ENCODE data around the gene MYEF2.

Gene MYEF2

GRCh38 chr15:48101376-48101961 lies 76.6 kb downstream of the MYEF2 start:
- H3K4me3 ChIP-seq, result no peak overlapping the region
- H4K20me1 ChIP-seq, result no peaks in the 10 kb centered on the region
- peaks cover 0 to 4% (median 0%) of the 10 kb centered on the region in 10 experiments; a peak in 1 of 20 replicates for H3K4me1 ChIP-seq
- no peak overlapping the region for H3K4me2 ChIP-seq
- no peak for TF ChIP-seq Cebpa-rat (IDR thresholded peaks at IDR 0.05)
- H3K9me3 ChIP-seq (replicated peaks in 1 of 11), result no peaks in the 10 kb centered on the region
- no peak overlapping the region for H3K27ac ChIP-seq
- H3K36me3 ChIP-seq, result no peaks in the 10 kb centered on the region
- H3K9ac ChIP-seq, result no peak overlapping the region
- H3K27me3 ChIP-seq, result no peaks in the 10 kb centered on the region

DNA sequence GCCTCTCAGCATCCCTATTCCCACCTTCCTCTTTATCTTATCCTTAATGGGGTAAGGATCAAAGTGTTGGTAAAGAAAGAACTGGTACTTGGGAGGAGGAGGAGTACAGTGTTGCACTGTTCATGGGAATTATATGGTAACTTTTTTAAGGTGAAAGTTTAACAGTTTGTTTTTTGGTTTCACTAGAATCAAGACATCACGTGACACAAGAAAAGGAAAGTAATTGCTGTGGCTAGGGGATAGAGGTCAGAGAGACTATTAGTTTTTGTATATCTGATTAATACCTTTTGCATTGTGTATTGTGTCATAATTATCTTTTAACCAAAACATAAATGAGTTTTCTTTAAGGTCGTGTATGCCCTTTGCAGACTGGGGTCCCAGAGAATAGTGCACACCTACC lies 80.8 kb downstream of the MYEF2 start:
- H3K27ac ChIP-seq, result no peak overlapping the region
- H3K9me3 ChIP-seq (replicated peaks in 1 of 11), result no peaks in the 10 kb centered on the region
- no peak overlapping the region for H3K4me3 ChIP-seq
- H4K20me1 ChIP-seq, result no peaks in the 10 kb centered on the region
- no peaks in the 10 kb centered on the region for H3K27me3 ChIP-seq
- H3K9ac ChIP-seq, result no peak overlapping the region
- H3K36me3 ChIP-seq, result no peaks in the 10 kb centered on the region
- no peak for TF ChIP-seq Cebpa-rat (IDR thresholded peaks at IDR 0.05)
- H3K4me1 ChIP-seq, result no peaks in the 10 kb centered on the region
- H3K4me2 ChIP-seq, result no peak overlapping the region

DNA sequence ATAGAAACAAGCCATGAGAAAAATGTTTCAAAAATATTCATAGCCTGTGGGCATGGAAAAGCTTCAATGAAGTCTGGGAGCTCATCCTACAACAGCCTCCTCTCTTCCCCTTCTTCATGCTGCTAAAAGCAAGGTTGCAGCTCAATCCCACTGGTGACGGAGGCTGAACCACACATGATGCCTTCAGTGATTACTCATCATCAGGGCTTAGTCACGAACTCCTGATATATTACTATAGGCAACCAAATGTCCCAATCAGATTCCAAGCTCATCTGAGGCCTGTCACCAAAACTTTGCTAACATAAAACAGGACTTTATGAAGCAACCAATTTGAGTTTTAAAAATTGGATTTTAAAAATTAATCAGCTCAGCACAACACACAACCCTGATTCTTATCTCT lies 81.3 kb downstream of the MYEF2 start:
- Histone ChIP-seq H3K36me3 (no peaks in the 10 kb centered on the region), H3K4me3 (no peak overlapping the region), H3K27ac (no peak overlapping the region), H3K4me1 (no peaks in the 10 kb centered on the region), H4K20me1 (no peaks in the 10 kb centered on the region), H3K9ac (no peak overlapping the region), H3K9me3 (replicated peaks in 1 of 11) (no peaks in the 10 kb centered on the region), H3K4me2 (no peak overlapping the region), H3K27me3 (no peaks in the 10 kb centered on the region)
- TF ChIP-seq Cebpa-rat (IDR thresholded peaks at IDR 0.05), result no peak

DNA sequence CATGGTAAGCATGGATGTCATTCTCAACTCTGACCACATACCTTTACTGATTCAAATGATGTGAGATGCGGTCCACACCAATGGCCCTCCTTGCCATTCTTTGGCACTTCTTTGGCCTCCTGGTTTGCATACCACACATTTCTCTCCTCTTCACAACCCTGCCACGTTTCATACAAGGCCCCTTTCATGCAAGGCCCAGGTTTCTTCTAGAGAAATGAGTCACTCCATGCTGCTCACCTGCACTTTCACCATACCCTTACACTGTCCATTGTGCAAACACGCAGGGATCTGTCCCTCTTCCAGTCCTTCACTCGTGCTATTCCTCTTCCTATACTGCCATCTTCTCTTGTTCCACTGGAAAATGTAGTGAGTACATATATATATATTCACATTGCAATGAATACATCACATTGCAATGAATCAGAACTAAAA lies 81.7 kb downstream of the MYEF2 start:
- Histone ChIP-seq H3K9me3 (replicated peaks in 1 of 11) (no peaks in the 10 kb centered on the region), H3K4me2 (no peak overlapping the region), H3K27me3 (no peaks in the 10 kb centered on the region), H3K36me3 (no peaks in the 10 kb centered on the region), H3K9ac (no peak overlapping the region), H3K27ac (no peak overlapping the region), H4K20me1 (no peaks in the 10 kb centered on the region), H3K4me3 (no peak overlapping the region), H3K4me1 (no peaks in the 10 kb centered on the region)
- TF ChIP-seq Cebpa-rat (IDR thresholded peaks at IDR 0.05), result no peak

DNA sequence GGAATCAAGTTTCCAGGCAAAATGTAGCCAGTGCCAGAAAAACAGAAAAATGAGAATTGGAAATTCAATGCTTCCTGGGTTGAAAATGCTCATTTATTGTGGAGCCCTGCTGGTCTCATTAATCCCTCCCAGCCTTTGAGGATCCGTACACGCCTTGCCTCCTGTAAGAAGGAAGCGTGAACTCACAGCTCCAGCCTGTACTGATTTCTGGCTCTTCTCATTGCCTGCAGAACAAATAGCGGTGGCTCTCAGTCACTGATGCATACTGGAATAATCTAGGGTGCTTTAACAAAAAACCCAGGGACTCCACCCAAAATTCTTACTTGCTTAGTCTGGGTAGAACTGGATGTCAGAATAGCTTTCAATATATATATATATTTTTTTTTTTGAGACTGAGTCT lies 86.6 kb downstream of the MYEF2 start:
- Histone ChIP-seq H3K4me1 (no peaks in the 10 kb centered on the region), H3K27me3 (no peaks in the 10 kb centered on the region), H3K9ac (no peak overlapping the region), H3K9me3 (replicated peaks in 1 of 11) (no peaks in the 10 kb centered on the region), H3K4me3 (no peak overlapping the region), H3K36me3 (no peaks in the 10 kb centered on the region), H4K20me1 (no peaks in the 10 kb centered on the region), H3K27ac (no peak overlapping the region), H3K4me2 (no peak overlapping the region)
- no peak for TF ChIP-seq Cebpa-rat (IDR thresholded peaks at IDR 0.05)

DNA sequence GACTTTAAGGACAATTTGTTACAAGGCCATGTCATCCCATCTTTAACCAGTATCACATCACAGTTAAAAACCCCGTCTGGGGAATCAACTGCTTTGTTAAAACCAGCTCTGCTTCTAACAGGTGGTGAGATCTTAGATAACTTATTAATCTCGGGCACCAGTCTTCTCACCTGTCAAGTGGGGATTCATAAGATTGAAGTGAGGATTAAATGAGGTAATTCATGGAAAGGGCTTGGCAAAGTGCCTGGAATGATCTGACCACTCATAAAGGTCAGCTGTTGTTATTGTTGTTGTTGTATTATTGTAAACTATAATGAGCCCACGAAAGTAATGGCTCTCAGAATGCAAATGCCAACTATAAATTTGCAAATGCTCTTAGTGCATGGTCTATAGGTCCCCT lies 87.4 kb downstream of the MYEF2 start:
- Histone ChIP-seq H3K4me1 (no peaks in the 10 kb centered on the region), H3K9ac (no peak overlapping the region), H3K27ac (no peak overlapping the region), H3K36me3 (no peaks in the 10 kb centered on the region), H3K4me2 (no peak overlapping the region), H3K9me3 (replicated peaks in 1 of 11) (no peaks in the 10 kb centered on the region), H4K20me1 (no peaks in the 10 kb centered on the region), H3K4me3 (no peak overlapping the region), H3K27me3 (no peaks in the 10 kb centered on the region)
- TF ChIP-seq Cebpa-rat (IDR thresholded peaks at IDR 0.05), result no peak

- no peaks in the 10 kb centered on the region for H3K27me3 ChIP-seq
- no peaks in the 10 kb centered on the region for H3K9me3 ChIP-seq (replicated peaks in 1 of 11)
- no peak overlapping the region for H3K9ac ChIP-seq
- no peak overlapping the region for H3K4me2 ChIP-seq
- H3K27ac ChIP-seq, result no peak overlapping the region
- H3K4me3 ChIP-seq, result no peak overlapping the region
- TF ChIP-seq Cebpa-rat (IDR thresholded peaks at IDR 0.05), result no peak
- H4K20me1 ChIP-seq, result no peaks in the 10 kb centered on the region
- no peaks in the 10 kb centered on the region for H3K36me3 ChIP-seq
- no peaks in the 10 kb centered on the region for H3K4me1 ChIP-seq
Observed at GRCh38 chr15:48090115-48090514, 88.0 kb downstream of the MYEF2 start.

GRCh38 chr15:48089702-48090101 lies 88.4 kb downstream of the MYEF2 start:
- no peak overlapping the region for H3K9ac ChIP-seq
- H3K36me3 ChIP-seq, result no peaks in the 10 kb centered on the region
- no peak overlapping the region for H3K27ac ChIP-seq
- no peaks in the 10 kb centered on the region for H4K20me1 ChIP-seq
- no peaks in the 10 kb centered on the region for H3K9me3 ChIP-seq (replicated peaks in 1 of 11)
- no peak overlapping the region for H3K4me3 ChIP-seq
- no peaks in the 10 kb centered on the region for H3K27me3 ChIP-seq
- no peak overlapping the region for H3K4me2 ChIP-seq
- H3K4me1 ChIP-seq, result no peaks in the 10 kb centered on the region
- no peak for TF ChIP-seq Cebpa-rat (IDR thresholded peaks at IDR 0.05)

GRCh38 chr15:48087844-48088243 lies 90.3 kb downstream of the MYEF2 start:
- no peaks in the 10 kb centered on the region for H3K36me3 ChIP-seq
- H3K9ac ChIP-seq, result no peak overlapping the region
- no peak overlapping the region for H3K4me2 ChIP-seq
- H3K9me3 ChIP-seq (replicated peaks in 1 of 11), result no peaks in the 10 kb centered on the region
- TF ChIP-seq Cebpa-rat (IDR thresholded peaks at IDR 0.05), result no peak
- no peaks in the 10 kb centered on the region for H3K4me1 ChIP-seq
- H4K20me1 ChIP-seq, result no peaks in the 10 kb centered on the region
- no peak overlapping the region for H3K4me3 ChIP-seq
- H3K27ac ChIP-seq, result no peak overlapping the region
- H3K27me3 ChIP-seq, result no peaks in the 10 kb centered on the region

DNA sequence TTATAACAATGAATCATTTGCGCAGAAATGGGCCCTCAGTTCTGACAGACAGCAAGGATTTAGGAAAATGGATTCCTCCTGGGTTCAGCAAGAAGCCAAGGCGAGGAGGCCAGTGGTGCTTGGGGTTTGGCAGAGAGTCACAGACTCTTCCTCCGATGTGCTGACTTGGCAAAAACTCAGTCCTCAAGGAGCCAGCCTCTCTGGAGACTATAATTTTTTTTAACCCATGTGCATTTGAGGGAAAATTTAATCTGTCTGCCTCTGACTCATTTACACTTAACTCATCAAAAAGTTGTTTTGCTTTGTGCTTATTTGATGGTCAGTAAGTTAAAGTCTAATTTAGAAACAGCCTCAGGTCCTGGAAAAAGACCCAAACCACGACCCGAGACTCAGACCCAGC lies 91.5 kb downstream of the MYEF2 start:
- Histone ChIP-seq H3K27ac (no peak overlapping the region), H3K4me1 (no peaks in the 10 kb centered on the region), H4K20me1 (no peaks in the 10 kb centered on the region), H3K4me3 (no peak overlapping the region), H3K4me2 (no peak overlapping the region), H3K9me3 (replicated peaks in 1 of 11) (no peaks in the 10 kb centered on the region), H3K36me3 (no peaks in the 10 kb centered on the region), H3K27me3 (no peaks in the 10 kb centered on the region), H3K9ac (no peak overlapping the region)
- no peak for TF ChIP-seq Cebpa-rat (IDR thresholded peaks at IDR 0.05)
